GM08714 (cell line): ENCODE measurements around the gene GYG1.

Experiments
- H3K4me3 ChIP-seq: fragments of 200-500 bp; sonication (Bioruptor generic); 2 replicates; pipeline ENCODE4 v1.5.1; 2014; ENCODE audit warnings: mild to moderate bottlenecking, low read length, inconsistent platforms
- ZNF274 ChIP-seq: IDR thresholded peaks from 2 replicates; pipeline ENCODE4 v1.6.1; 2012; ENCODE audit warnings: mild to moderate bottlenecking, low read depth, low read length

Gene GYG1

DNA sequence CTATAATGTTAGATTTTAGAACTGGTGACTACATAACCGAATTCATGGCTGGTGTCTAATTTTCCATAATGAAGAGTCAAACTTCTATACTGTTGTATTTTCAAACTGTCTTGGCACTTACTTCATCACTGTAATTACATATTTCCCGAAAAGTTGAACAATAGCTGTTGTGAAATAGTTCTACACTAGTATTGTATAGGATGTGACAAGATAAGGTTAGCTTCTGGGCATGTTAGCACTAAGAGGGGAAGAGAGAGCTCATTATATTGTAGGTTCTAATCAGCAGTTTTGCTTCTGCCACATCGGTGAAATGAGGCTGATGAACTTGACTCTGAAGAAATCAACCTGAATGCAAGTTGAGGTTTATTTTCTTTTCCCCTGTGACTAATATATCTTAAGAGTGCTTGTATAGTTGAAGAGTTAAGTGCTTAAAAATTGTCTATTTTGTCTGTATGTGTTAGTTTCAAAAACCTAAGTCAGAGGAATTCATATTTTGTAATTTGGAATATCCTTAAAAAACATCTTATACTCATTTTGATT, 8.9 kb downstream of the GYG1 start:
- no peak for TF ChIP-seq ZNF274
- no peak overlapping the region for H3K4me3 ChIP-seq

DNA sequence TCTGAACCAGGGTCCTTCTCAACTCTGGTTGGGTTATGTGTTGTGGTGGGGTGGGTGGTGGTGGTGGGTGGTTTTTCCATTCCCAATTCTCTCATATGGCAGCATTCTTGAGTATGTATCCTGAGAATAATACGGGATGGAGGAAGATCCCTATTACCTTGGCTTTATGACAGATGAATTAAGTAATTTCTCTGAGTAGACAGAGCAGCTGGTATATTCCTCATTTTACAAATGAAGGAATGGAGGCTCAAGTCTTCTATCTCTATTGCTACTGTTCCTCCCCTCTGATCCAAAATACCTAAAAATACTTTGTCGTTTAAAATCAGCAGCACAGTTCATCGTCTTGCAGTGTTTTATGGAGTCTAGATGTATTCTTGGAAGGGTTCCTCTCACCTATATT, 10.4 kb downstream of the GYG1 start:
- TF ChIP-seq ZNF274: no peak
- no peak overlapping the region for H3K4me3 ChIP-seq

DNA sequence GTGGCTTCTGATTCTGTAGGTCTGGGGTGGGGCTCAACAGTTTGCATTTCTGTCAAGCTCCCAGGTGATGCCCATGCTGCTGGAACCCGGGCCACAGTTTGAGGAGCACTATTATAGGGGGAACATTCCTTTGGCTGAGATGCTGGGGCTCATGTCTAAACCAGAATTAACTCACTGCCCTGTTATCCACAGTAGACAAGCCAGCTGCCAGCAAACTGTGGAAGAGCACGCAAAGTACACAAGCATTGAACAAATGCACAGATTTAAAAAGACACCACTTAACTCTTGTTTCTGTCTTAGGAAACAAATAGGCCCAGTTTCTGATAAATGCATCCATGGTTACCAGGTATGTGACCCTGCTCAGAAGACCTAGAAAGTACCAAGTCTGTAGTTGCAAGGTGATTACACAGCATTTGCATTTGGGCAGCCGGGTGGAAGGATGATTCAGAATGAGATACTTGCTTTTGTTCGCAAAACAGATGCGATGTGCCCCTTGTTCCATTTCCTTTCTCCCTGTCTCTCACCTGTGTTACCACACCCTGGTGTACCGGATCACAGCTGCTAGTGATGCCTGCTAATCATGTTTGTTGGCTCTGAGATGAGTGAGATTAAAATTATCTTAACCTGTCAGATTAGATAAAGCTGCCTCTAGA, 12.4 kb downstream of the GYG1 start:
- TF ChIP-seq ZNF274: no peak
- no peak overlapping the region for H3K4me3 ChIP-seq

DNA sequence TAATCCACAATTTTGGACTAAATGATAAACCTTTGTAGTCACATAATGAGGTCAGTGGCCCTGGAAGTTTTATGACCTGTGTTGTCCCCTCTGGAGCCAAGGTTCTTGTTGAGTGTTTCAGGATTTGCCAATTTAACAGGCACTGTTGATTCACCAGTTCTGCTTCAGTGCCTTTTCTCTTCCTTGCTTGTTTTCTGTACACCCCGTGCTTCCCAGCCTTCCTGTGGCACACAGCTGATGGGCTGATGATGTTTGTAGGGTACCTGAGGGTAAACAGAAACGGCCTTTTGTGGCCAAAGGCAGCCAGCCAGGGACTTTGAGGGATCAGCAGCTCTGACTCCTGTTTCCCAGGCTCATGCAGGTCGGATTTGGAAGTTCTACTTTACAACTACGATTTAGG, 13.3 kb downstream of the GYG1 start:
- no peak for TF ChIP-seq ZNF274
- H3K4me3 ChIP-seq: no peak overlapping the region

DNA sequence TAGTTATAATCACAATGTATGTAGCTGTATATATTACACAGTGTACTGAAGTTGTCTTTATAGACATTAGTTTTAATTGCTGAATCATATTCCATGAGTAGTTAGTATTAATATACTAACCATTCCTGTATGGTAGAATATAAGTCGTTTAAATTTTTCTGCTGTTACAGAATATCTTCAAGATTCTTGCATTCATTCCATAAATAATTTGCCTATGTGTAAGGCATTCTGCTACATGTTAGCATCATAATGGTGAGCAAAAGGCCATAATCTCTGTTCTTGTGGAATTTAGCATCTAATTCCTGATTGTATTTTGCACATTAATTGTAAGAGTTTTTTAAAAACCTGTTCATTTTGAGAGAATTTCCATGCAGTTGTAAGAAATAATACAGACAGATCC, 14.1 kb downstream of the GYG1 start:
- TF ChIP-seq ZNF274: no peak
- no peak overlapping the region for H3K4me3 ChIP-seq

DNA sequence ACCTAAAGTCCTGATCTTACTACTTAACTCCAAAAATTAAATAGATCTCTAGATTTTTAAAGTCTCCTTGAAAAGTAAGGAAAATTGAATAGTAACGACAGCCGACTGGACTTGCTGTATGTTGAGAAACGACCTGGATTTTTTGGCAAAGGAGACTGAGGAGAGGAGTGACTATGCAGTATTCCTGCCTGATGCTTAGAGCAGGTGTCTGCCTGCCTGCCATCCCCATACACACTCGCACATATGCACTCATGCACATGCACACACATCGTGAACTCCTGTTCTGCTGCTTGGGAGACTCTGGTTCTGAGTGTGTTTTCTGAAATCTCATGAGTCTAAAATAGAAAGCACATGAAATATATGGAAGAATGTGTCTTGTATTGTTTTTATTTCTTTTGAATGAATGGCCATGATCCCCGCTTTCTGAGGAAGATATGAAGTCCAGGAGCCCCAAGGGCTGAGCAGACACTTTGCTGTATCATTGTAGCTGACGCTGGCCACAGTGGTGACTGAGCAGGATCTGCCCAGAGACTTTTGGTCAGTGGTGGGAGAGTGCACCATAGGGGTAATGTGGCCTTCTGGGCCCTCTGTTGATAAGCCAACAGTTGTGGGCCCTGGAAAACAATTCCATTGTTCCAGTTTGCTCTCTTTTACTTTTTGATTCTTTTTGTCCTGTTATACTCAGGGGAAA, 16.4 kb downstream of the GYG1 start:
- no peak for TF ChIP-seq ZNF274
- H3K4me3 ChIP-seq: no peak overlapping the region

DNA sequence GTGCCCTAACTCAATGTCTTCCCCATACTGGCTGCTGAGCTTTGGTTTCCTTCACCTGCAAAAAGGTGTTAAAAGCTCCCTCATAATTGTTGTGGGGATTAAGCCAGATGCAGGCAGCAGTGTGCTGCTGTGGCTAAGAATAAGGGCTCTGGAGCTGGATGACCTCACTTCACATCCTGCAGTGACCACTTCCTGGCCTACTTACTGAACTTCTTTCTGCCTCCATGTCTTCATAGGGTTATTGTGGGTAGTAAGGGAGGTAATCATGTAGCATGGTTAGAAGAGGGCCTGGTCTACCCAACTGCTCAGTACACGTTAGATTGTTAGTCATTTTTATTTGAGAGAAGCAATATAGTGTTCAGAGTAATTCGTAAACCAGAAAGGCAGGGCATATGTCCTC, 18.4 kb downstream of the GYG1 start:
- H3K4me3 ChIP-seq: no peak overlapping the region
- no peak for TF ChIP-seq ZNF274

DNA sequence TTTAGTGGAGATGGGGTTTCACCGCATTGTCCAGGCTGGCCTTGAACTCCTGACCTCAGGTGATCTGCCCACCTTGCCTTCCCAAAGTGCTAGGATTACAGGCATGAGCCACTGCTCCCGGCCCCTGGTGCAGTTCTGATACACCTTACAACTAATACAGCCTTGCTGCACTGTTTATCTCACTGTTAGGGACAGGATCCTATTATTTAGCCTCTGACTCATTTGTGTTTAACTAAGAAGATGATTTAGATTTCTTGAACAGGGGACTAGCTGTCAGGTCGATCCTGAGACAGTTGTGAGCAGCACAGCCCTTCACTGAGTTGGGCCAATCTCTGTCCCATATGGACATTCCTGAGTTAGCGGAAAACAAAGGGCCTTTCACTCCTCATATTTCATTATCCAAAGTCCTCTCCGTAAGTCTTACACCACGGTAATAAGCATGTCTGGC, 19.2 kb downstream of the GYG1 start:
- no peak overlapping the region for H3K4me3 ChIP-seq
- TF ChIP-seq ZNF274: no peak

DNA sequence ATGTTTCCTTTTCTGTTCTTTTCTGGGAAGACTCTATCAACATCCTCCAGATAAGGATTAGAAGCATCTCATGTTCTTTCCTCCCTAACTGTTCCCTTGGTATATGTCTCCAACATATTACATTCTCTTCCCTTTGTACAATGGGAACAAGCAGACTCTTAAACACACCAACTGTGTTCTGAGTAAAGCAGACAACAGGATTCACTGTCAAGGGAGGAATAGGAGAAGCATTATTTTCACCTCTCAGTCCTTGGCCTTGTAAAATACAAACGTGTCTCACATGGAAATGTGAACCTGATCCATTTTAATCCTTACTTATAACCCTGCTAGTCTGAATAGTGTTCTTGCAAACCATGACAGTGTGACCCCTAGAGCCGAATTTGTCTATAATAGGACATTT, 19.6 kb downstream of the GYG1 start:
- TF ChIP-seq ZNF274: no peak
- H3K4me3 ChIP-seq: no peak overlapping the region

DNA sequence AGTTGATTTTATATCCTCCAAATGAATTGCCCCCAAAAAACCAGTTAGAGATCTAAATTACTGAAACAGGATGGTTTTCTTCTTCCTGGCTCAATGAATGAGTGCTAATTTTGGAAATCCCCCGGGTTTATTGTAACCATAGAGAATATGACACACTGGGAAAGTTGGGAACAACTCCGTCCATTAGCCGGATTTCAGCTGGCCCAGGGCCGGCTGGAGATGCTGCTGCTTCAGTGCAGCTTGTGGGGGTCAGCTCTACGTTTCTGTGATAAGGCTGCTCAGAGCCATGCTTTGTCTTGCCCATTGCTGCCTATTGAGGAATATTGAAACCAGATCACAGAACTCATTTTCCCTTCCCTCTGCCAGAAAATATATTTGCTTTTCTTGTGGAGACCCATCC, 20.3 kb downstream of the GYG1 start:
- H3K4me3 ChIP-seq: no peak overlapping the region
- no peak for TF ChIP-seq ZNF274

DNA sequence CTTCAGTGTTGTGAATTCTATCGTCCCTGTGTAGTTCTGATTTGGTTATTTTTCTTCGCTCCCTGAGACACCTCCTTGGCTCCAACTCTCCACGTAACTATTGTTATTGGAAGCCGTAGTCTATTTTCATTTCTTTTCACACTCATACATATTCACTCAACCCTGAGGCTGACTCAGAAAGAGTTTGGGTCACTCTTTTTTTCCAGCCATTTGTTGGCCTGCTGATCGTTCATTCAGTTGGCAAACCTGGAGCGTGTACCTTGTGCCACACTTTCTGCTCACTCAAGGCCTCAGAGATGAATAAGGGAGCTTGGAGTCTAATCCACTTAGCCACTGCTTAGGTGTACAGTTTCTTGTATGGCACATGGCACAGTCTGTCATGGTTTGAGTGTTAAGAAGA, 22.4 kb downstream of the GYG1 start:
- no peak for TF ChIP-seq ZNF274

DNA sequence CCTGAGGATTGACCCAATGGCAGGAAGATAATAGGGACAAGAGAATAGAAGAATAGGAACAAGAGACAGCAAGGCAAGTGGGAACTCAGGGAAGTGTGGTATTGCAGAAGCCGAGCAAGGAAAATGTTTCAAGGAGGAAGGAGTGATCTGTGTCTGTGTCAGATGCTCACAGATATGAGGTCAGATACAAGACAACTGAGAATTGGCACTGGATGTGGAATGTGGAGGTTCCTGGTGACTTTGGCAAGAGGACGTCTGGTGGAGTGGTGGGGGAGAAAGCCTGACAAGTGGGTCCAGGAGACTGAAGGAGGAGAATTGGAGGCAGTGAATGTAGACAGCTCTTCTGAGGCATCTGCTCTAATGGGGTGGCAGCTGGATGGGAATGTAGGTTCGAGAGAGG, 24.1 kb downstream of the GYG1 start:
- TF ChIP-seq ZNF274: no peak
- no peak overlapping the region for H3K4me3 ChIP-seq

More for the DNA sequence above, 22.4 kb downstream of the GYG1 start:
- no peak overlapping the region for H3K4me3 ChIP-seq

DNA sequence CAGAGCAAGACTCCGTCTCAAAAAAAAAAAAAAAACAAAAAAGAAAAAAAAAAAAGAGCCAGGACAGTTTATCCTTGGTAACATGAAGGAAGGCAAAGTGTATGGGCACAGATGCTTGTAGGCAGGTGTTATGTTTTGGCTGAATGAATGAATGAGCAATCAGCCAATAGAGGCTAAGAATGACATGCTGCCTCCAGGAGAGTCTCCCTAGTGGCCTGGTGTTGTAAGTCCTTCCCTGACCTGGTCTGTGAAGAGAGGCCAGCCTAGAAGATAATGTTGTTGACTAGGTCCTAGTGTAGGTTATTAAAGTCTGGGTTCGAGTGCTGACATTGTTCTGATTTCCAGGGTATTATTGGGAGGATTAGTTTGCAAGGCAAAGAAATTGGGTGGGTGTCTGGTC, 24.9 kb downstream of the GYG1 start:
- no peak for TF ChIP-seq ZNF274
- H3K4me3 ChIP-seq: no peak overlapping the region

DNA sequence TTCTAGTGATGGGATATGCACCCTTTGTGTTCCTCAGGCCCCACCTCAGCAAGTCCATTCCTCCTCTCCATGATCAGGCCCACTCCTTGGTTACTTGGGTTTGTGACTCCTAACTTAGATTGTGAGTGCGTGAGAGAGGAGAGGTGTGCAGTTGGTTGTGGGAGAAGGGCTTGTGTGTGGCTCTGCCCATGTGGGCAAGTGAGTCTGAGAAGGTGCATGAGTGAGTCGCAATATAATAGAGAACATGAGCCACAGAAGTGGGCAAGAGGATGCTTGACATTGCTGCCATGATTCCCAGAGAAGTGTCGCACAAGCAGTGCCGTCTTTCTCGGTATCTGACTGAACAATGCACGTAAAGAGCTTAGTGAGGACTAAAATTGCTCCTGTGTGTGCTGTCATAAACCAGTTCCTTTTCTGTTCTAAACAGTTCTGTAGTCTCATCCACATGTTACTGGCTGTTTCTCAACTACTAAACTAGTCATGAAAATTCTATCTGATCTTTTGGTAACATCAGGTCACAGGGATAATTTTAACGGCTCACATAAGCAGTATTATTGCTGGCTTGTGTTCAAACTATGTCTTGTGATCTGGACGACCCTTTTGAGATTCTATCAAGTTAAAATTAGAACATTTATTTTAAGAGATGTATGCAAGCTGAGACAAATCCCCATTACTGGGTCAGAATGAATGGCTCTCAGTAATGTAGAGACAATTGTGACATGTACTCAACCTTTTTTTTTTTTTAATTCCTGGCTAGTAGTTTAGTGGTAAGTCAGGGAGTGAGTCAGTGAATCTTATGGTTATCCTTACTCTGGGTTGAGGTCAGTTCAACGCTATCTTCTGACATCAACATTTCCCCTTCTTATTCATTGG, 25.6 kb downstream of the GYG1 start:
- H3K4me3 ChIP-seq: no peak overlapping the region
- no peak for TF ChIP-seq ZNF274
